ENCODE measurements around the gene RAB10.
"Not testable (repeated sequence)": the region's sequence is repeated elsewhere in the genome, so short reads cannot be mapped to it uniquely, and the experiment has no call there.

RAB10 gene

DNA sequence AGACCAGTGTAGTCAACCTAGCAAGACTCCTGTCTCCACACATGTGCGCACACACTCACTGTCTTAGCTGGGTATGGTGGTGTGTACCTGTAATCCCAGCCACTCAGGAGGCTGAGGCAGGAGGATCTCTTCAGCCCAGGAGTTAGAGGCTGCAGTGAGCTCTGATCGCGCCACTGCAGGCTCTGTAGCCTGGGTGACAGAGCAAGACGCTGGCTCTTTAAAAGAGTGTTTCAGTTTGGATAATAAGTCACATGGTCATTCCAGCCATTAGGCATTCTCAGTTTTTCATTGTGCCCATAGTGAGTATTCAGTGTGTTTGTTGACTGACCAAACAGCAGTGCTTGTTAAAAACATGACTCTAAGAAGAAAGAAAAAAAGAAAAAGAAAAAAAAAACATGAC, 31.0 kb downstream of the RAB10 start:
- no peak for DNase-seq

- no peak for DNase-seq
Observed at GRCh38 chr2:26067186-26067974, 33.5 kb downstream of the RAB10 start.

- DNase-seq: no peak
Observed at GRCh38 chr2:26067980-26068507, 34.2 kb downstream of the RAB10 start.

DNA sequence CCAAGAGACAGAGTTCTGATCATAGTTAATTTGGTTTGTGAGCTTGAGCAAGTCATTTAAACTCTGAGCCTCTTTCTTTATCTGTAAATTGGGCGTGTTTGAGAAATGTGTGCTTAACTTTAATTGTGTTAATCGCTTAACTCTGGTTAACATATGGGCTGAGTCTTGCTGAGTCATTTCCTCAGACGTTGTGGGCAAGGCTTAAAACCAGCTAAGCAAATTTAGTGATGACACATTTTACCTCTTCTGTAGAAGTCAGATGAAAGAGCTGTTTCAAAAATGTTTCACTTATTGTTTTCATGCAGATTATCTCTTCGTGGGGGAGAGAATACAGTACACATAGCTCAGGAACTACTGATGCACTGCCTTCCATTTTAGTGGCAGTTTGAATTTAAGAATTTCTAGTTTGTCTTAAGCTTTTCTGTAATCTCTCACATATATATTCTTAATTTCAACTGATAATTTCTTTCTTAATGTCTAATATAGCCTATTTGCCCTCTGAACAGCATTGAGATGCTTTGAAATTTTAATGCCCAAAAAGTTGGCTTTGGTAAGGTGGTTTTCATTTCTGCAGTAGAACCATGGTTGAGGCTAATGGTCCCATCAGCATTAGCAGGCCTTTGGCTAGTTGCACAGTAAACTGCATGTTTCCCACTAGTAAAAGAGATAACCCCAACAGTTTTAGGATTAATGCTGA, 34.9 kb downstream of the RAB10 start:
- DNase-seq: no peak

- no peak for DNase-seq
Observed at GRCh38 chr2:26070730-26071129, 36.8 kb downstream of the RAB10 start.

- DNase-seq: no peak
Observed at GRCh38 chr2:26072925-26073768, 39.3 kb downstream of the RAB10 start.

DNA sequence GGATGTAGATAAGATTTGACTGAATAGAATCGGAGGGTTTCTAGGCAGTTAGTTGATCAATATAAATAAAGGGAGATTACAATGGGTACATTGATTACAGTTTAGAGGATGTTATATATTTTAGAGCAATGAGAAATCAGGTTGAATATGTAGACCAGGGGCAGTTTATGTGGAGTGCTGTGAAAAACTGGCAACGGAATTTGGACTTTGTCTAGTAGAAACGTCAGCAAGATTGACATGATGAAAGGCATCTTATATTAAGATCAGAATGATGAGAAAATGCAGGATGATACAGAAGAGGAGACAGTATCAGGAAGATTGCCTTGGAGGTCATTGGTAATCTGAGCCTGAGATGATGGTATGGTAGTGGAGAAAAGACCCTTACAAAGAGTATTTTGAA, 39.9 kb downstream of the RAB10 start:
- DNase-seq: no peak

GRCh38 chr2:26074676-26075075, 40.8 kb downstream of the RAB10 start:
- no peak for DNase-seq

DNA sequence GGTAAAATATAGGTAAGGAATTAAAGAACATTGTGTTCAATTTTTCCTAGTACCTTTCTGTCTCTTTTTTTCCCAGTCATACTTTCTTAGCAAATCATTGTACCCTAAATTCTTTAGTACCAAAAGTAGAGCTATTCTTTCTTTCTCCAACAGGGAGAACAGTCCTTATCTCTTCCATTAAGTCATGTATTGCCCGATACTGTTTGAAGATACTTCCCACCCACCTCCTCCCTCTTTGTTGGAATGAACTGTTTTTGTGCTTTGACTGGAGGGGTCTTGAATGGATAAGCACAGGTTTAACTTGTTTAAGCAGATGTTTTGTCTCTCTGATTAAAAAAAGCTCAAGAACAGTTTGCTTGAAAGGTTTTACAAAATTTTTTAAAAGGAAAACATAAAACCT, 41.3 kb downstream of the RAB10 start:
- no peak for DNase-seq

- no peak for DNase-seq
Observed at GRCh38 chr2:26076001-26076587, 42.2 kb downstream of the RAB10 start.

DNA sequence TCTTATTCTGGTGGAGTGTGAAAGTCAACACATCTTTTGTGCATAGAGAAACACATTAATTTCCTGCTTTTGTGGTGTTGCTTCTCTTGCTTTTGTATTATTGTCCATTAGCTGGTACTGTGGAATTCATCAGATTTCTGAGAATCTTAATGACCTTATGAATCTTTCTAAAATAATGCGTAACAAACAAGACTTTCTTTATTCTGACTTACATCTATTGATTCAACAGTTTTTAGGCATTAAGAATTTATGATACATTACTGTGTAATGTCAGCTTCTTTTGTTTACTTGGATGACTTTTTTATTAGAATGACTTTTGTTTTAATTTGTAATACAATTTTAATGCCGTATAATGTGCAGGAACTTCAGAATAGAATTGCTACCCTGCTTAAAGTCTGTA, 43.4 kb downstream of the RAB10 start:
- no peak for DNase-seq

DNA sequence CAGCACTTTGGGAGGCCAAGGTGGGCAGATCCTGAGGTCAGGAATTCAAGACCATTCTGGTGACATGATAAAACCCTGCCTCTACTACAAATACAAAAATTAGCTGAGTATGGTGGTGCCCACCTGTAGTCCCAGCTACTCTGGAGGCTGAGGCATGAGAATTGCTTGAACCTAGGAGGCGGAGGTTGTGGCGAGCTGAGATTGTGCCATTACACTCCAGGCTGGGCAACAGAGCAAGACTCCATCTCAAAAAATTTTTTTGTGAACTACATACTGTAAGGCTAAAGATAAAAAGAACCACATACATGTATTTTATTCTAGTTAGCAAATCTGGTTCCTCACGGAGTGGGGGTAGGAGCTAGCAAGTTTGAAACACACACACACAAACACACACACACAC, 45.1 kb downstream of the RAB10 start:
- DNase-seq: no peak

DNA sequence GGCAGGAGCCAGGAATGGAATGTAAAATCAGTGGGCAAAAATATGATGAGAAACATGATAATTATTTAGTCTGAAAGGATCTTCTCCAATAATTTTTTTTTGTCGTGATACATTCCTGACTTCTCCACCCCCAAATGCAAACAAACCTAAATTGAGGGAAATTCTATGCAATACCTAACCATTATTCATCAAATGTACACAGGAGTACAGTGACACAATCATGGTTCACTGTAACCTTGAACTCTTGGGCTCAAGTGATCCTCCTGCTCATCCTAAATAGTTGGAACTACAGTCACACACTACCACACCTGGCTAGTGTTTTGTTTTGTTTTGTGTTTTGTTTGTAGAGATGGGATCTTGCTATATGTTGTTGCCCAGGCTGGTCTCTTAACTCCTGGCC, 46.5 kb downstream of the RAB10 start:
- DNase-seq: no peak

DNA sequence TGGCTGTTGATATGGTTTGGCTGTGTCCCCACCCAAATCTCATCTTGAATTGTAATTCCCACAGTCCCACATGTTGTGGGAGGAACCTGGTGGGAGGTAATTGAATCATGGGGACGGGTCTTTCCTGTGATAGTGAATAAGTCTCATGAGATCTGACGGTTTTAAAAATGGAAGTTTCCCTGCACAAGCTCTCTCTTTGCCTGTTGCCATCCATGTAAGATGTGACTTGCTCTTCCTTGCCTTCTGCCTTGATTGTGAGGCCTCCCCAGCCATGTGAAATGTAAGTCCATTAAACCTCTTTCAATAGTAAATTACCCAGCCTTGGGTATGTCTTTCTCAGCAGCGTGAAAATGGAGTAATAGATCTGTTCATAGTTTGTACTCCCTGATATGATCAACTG, 47.0 kb downstream of the RAB10 start:
- DNase-seq: not testable (repeated sequence)

DNA sequence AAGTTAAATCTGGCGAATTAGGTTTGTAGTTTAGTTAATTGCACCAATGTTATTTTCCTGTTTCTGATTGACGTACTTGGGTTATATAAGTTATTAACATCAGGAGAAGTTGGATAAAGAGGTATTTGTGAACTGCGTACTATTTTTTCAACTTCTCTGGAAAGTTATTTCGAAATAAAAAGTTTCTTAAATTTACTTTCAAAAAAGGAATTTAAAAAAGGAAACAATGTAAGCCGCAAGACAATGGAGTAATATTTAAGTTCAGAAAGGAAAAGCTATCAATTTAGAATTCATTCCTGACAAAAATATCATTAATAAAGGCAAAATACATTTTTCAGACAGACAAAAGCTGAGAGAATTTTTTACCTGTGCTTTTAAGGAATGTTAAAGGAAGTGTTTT, 47.7 kb downstream of the RAB10 start:
- no peak for DNase-seq

DNA sequence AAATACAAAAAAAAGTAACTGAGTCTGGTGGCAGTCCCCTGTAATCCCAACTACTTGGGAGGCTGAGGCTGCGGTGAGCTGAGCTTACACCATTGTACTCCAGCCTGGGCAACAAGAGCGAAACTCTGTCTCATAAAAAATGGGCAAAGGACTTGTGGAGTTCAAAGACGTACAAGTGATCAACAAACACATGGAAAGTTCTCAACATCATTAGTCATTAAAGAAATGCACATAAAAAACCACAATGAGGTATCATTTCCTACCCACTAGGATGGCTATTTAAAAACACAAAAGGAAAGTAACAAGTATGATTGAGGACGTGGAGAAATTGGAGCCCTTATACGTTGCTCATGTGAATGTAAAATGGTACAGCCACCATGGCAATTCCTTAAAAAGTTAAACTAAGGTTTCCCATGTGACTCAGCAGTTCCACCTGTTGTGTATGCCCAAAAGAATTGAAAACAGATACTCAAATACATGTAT, 52.3 kb downstream of the RAB10 start:
- no peak for DNase-seq

- no peak for DNase-seq
Observed at GRCh38 chr2:26086779-26087178, 52.9 kb downstream of the RAB10 start.

DNA sequence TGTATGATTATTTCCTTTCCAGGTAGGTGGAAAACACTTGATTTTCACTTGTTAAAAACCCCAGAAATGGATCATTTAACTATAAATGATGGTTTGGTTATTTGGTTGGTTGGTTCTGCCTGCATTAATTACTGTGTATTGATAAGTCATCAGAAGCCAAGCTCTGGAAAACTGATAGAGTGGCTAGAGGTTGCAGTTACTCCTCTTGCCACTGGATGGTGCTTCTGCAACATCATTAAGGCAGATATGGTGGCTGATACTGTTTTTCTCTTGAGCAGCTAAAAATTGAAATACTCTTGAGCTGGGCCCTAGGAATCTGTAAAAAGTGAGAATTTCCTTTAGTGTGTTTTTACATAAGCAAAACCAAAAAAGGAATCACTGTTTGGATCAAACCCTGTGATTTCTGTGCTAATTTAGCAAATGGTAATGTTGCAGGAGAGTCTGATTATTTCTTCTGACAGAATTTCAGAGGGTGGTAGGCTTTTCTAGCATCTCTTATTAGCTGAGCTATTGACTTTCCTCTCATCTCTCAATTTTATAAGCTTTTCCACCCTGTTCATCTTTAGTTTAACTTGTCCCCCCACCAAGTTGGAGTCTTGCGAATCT, 54.3 kb downstream of the RAB10 start:
- DNase-seq: no peak

DNA sequence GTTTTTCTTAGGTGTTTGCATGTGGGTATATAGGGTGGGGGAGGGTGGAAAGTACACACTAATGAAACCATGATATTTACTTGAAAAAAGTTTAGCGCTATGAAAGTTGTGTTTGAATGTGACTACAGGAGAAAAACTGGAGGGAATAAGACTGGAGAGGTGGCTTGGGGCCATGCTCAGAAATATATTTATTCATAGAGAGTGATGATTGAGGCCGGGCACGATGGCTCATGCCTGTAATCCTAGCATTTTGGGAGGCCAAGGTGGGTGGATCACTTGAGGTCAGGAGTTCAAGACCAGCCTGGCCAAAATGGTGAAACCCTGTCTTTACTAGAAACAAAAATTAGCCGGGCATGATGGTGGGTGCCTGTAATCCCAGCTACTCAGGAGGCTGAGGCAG, 55.0 kb downstream of the RAB10 start:
- not testable (repeated sequence) for DNase-seq

- DNase-seq: no peak
Observed at GRCh38 chr2:26089337-26089736, 55.5 kb downstream of the RAB10 start.

DNA sequence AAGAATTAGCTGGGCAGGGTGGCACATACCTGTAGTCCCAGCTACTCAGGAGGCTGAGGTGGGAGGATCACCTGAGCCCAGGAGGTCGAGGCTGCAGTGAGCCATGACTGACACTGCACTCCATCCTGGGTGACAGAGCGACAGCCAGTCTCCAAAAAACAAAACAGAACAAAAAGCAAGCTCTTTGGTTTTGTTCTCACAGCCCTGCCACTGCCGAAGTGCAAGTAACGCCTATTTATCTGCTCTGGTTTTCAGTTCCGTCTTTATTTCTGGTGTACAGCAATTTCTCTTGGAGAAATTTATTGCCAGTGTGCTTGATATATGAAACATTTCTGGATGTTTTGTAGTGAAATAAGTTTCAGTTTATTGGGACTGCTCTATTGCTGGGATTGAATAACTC, 61.9 kb downstream of the RAB10 start:
- no peak for DNase-seq

GRCh38 chr2:26099933-26100332, 66.0 kb downstream of the RAB10 start:
- DNase-seq: no peak
